Measurements from ENCODE around the gene SPA17. TPM values are rescaled to one million over a fixed set of nuclear protein-coding genes. Genes with fewer than 3 reads are reported as not detected.

The SPA17 gene
- total and polyA plus RNA-seq, 7 donors: 2.3 to 23.8 (median 7.1) TPM

DNA sequence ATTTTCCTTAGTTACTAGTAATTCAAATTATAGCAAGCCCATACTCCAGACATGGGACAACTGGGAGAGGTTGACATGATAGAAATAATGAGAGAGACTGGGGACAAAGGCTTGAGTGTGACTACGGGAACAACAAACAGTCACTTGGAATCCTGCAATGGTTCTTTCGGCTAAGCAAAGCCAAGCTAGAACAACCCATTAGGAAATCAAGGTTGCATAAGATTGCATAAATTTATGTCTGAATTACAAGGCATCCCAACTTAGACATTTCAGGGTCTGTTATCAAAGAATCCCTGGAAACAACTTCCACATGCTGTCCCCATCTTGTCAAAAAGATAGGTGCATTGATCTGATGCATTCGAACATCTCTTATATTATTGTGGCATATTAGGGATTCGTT, 55.9 kb downstream of the SPA17 start:
- Histone ChIP-seq H3K4me1 (no peaks in the 10 kb centered on the region), H3K9me3 (no peaks in the 10 kb centered on the region), H3K4me3 (no peak overlapping the region), H3K27me3 (peaks cover 0 to 25% (median 8%) of the 10 kb centered on the region in 3 donors), H3K36me3 (no peaks in the 10 kb centered on the region), H3K27ac (no peak overlapping the region)
- intact Hi-C loops (cut with DNase I): no loop called here
- TF ChIP-seq POLR2A (IDR thresholded peaks at IDR 0.05) (no peak), POLR2AphosphoS5 (IDR thresholded peaks at IDR 0.05) (no peak), EP300 (IDR thresholded peaks at IDR 0.05) (no peak)
- TF ChIP-seq, protein P1, sequence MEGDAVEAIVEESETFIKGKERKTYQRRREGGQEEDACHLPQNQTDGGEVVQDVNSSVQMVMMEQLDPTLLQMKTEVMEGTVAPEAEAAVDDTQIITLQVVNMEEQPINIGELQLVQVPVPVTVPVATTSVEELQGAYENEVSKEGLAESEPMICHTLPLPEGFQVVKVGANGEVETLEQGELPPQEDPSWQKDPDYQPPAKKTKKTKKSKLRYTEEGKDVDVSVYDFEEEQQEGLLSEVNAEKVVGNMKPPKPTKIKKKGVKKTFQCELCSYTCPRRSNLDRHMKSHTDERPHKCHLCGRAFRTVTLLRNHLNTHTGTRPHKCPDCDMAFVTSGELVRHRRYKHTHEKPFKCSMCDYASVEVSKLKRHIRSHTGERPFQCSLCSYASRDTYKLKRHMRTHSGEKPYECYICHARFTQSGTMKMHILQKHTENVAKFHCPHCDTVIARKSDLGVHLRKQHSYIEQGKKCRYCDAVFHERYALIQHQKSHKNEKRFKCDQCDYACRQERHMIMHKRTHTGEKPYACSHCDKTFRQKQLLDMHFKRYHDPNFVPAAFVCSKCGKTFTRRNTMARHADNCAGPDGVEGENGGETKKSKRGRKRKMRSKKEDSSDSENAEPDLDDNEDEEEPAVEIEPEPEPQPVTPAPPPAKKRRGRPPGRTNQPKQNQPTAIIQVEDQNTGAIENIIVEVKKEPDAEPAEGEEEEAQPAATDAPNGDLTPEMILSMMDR (IDR thresholded peaks at IDR 0.05): no peak
- WGBS, 2 donors: 88 to 94% methylated on average over 4 of the region's 4 CpGs
- DNase-seq: no peak

DNA sequence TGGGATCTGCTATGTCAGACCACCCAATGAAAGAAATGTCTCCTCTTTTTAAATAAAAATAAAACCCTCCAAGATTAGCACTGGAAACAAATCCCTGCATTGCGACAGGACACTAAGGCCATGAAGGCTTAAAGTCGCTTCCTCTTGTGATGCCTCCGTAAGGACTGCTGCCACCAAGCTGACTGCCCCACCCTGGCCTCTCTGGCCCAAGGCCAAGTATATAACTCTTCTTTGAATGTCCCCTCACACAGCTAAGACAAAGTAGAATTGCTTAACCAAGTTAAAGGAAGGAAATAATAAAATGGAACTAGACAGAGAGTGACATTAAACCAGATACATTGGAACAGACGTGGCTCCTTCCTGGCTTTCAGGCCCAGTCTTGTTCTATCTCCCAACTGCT, 58.5 kb downstream of the SPA17 start:
- 72 to 75% methylated on average over 4 of the region's 4 CpGs for WGBS, 2 donors
- Histone ChIP-seq H3K9me3 (no peaks in the 10 kb centered on the region), H3K27ac (no peak overlapping the region), H3K36me3 (no peaks in the 10 kb centered on the region), H3K4me3 (no peak overlapping the region), H3K27me3 (no peaks in the 10 kb centered on the region), H3K4me1 (no peaks in the 10 kb centered on the region)
- intact Hi-C loops (cut with DNase I): no loop called here
- TF ChIP-seq, protein P1 (IDR thresholded peaks at IDR 0.05): no peak
- TF ChIP-seq POLR2AphosphoS5 (IDR thresholded peaks at IDR 0.05) (no peak), POLR2A (IDR thresholded peaks at IDR 0.05) (no peak), EP300 (IDR thresholded peaks at IDR 0.05) (no peak)
- no peak for DNase-seq

DNA sequence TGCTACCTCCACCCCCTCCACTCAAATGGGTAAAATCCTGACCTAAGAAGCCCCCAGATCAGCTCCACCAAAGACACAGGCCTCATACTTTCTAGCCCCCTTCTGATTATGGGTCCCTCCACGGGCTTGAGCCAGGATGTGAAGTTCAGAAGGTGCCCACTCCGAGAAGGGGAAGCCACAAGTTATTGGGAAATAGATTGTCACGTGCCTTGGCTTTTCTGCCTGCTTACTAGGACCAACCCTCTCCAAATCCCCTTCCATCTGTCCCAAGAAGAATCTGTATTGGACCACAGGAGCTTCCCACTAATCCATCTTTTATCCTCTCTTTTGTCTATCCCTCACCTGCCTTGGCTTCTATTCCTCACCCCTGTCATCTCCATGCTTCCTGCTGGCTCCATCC, 63.0 kb downstream of the SPA17 start:
- Histone ChIP-seq H3K27me3 (peaks cover 9 to 33% (median 11%) of the 10 kb centered on the region in 3 donors), H3K9me3 (no peaks in the 10 kb centered on the region), H3K27ac (no peak overlapping the region), H3K4me3 (no peak overlapping the region), H3K4me1 (peaks cover 0 to 16% (median 15%) of the 10 kb centered on the region in 4 donors), H3K36me3 (no peaks in the 10 kb centered on the region)
- WGBS, 2 donors: 55 to 83% methylated on average over 3 of the region's 3 CpGs
- intact Hi-C loops (cut with DNase I): no loop called here
- TF ChIP-seq EP300 (IDR thresholded peaks at IDR 0.05): no peak
- DNase-seq: no peak

DNA sequence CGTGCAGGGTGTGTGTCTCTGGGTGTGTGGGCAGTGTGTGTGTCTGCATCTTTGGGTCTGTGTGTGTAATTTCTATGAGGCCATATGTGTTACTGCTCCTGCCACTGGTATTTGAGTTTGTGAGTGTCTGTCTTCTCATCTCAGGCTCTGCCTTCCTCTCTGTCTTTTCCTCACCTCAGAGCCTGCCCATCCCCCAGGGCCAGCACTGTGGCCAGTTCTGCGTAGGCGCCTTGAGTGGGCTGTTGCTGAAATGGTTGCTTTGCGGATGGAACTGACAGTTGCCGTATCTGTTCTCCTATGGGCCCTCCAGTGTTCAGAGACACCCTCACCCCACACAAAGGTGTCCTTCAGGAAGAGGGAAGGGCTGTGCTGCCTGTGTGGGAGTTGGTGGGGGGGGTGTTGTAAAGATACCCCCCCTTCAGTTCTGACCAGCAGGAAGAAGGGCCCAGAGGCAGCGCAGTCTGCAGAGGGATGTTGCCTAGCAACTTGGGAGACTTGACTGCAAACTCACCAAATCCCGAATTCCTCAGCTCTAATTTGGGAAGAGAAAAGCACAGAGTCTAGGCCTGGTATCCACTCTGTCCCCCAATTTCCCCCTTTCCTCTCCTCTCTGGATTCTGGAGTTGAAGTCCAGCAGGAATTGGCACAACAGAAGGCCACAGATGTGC, 64.1 kb downstream of the SPA17 start:
- no peak overlapping the region for H3K4me3 ChIP-seq
- peaks cover 0 to 16% (median 15%) of the 10 kb centered on the region in 4 donors for H3K4me1 ChIP-seq
- DNase-seq: no peak
- intact Hi-C loops (cut with DNase I): loop anchor here (2.0 kb wide), 1 partner anchor 65 kb away; the partner anchor contains the start of genes SIAE and SPA17
- no peaks in the 10 kb centered on the region for H3K9me3 ChIP-seq
- TF ChIP-seq, protein P1 (IDR thresholded peaks at IDR 0.05): no peak
- no peak for TF ChIP-seq EP300 (IDR thresholded peaks at IDR 0.05)
- 84% methylated on average over 7 of the region's 7 CpGs for WGBS, 2 donors
- H3K36me3 ChIP-seq: no peaks in the 10 kb centered on the region
- H3K27ac ChIP-seq: no peak overlapping the region
- H3K27me3 ChIP-seq: peaks cover 9 to 43% (median 21%) of the 10 kb centered on the region in 3 donors

DNA sequence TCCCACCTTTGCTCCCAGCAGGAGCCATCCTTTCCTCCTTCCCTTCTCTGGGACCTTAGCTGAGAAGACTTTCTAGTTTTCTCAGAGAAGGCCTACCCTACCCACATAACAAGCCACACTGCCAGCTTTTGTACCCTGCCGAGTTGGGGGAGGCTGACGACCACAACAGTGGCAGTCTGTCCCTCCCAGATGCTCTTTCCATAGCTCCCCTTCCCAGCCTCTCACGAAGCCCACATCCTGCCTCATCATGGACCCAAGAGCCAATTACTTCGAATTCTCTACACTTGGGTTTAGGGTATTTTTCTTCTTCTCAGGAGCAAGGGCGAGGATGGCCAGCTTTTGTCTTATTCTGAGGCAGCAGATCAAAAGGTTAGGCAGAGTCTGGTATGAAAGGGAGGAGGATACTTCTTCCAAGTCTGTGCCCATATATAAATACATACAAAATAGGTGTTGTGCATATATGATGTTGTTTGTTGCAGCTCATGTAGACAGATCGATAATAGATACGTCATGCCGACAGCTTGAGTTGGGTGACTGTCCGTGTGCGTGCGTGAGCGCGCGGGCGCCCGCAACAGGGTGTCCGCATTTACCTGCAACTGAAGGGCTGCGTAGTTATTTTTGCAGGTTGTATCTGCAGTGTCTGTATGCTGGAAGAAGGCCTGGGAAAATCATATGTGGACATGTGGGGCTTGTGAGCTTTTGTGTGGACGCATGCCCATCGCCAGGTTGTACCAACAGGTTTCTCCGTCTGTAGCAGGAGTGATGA, 65.2 kb downstream of the SPA17 start:
- WGBS, 2 donors: 76 to 80% methylated on average over 21 of the region's 21 CpGs
- H3K4me3 ChIP-seq: peak overlapping the region in 3 of 4 donors; percentile 51 to 59 (median 54)
- TF ChIP-seq POLR2AphosphoS5 (IDR thresholded peaks at IDR 0.05) (no peak), EP300 (IDR thresholded peaks at IDR 0.05) (no peak)

More for the DNA sequence above, 65.2 kb downstream of the SPA17 start:
- Histone ChIP-seq H3K27ac (no peak overlapping the region), H3K9me3 (no peaks in the 10 kb centered on the region), H3K4me1 (peaks cover 0 to 16% (median 15%) of the 10 kb centered on the region in 4 donors), H3K36me3 (no peaks in the 10 kb centered on the region), H3K27me3 (peaks cover 10 to 54% (median 29%) of the 10 kb centered on the region in 3 donors)
- DNase-seq: no peak
- intact Hi-C loops (cut with DNase I): loop anchor here (2.0 kb wide), 1 partner anchor 66 kb away; the partner anchor contains the start of genes SIAE and SPA17

Measured in sigmoid colon (tissue), 7 donors.